Measurements from ENCODE around the gene PRCP.

PRCP gene

GRCh38 chr11:82907371-82907770, 7.1 kb upstream of the PRCP start:
- DNase-seq: no peak

- DNase-seq: no peak
These were observed 6.7 kb upstream of the PRCP start for GRCh38 chr11:82906931-82907330.

GRCh38 chr11:82906236-82906635, 6.0 kb upstream of the PRCP start:
- no peak for DNase-seq

GRCh38 chr11:82903843-82904586, 3.8 kb upstream of the PRCP start:
- DNase-seq: no peak

GRCh38 chr11:82902880-82903279, 2.6 kb upstream of the PRCP start:
- DNase-seq: no peak

GRCh38 chr11:82901922-82902485, 1.8 kb upstream of the PRCP start:
- DNase-seq: no peak

- DNase-seq: peak; percentile 51 to 97 (median 88)
These were observed 1.1 kb upstream of the PRCP start, which contains the start of gene DDIAS for GRCh38 chr11:82901165-82901921. DDIAS (plus strand) TSS chr11:82901736; CDS start chr11:82914739, 13,003 bp downstream.

- peak in 1 of 56 donors; percentile 18 for DNase-seq
These were observed 313 bp downstream of the PRCP start for GRCh38 chr11:82899957-82900276.

GRCh38 chr11:82899186-82899820, 927 bp downstream of the PRCP start:
- DNase-seq: no peak

GRCh38 chr11:82898241-82898640, 2.0 kb downstream of the PRCP start:
- DNase-seq: no peak

GRCh38 chr11:82896183-82896582, 4.0 kb downstream of the PRCP start:
- DNase-seq: no peak

- no peak for DNase-seq
These were observed 4.7 kb downstream of the PRCP start for GRCh38 chr11:82895437-82896091.

- DNase-seq: no peak
These were observed 7.5 kb downstream of the PRCP start for GRCh38 chr11:82892611-82893169.

- DNase-seq: no peak
These were observed 9.3 kb downstream of the PRCP start for GRCh38 chr11:82890936-82891335.

GRCh38 chr11:82890002-82890341, 10.3 kb downstream of the PRCP start:
- DNase-seq: no peak

GRCh38 chr11:82889133-82890001, 10.9 kb downstream of the PRCP start:
- DNase-seq: peak in 3 of 56 donors; percentile 1 to 18 (median 11)

- no peak for DNase-seq
These were observed 16.4 kb downstream of the PRCP start for GRCh38 chr11:82883853-82884252.

- DNase-seq: no peak
These were observed 25.3 kb downstream of the PRCP start for GRCh38 chr11:82874646-82875523.

GRCh38 chr11:82873919-82874333, 26.3 kb downstream of the PRCP start:
- no peak for DNase-seq
